Stimulated activated CD8-positive, alpha-beta memory T cell treated with anti-CD3 and anti-CD28 coated beads, Interleukin-12 subunit alpha, Interleukin-12 subunit beta, amount 100 ng/mL, for 24 hours (primary cell): ENCODE data around the gene NCMAP.

Source experiments
- DNase-seq: peaks from one replicate; pipeline ENCODE4 v3.0.0-alpha.2; 2020; ENCODE audit errors: extremely low read depth

NCMAP gene

DNA sequence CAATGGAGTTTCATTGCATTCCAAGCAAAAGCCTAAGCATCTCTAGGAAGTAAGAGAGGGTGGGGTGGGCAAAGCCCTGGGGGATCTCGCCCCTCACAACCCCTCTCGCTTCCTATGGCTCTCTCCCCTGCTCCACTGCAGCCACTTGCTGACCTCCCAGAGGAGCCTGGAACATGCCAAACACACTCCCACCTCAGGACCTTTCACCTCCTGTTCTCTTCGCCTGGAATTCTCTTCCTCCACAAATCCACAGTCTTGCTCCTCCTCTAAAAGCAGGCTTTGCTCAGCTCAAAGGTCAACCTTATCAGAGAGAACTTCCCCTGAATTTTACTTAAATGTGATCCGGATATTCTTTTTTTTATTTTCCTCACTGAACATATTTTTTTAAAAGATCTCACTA, 66.3 kb downstream of the NCMAP start:
- no peak for DNase-seq

- no peak for DNase-seq
These were observed 76.9 kb downstream of the NCMAP start for GRCh38 chr1:24632832-24633175.

- DNase-seq, result no peak
These were observed 79.4 kb downstream of the NCMAP start for GRCh38 chr1:24635195-24635843.

- no peak for DNase-seq
These were observed 80.9 kb downstream of the NCMAP start for GRCh38 chr1:24636661-24637357.

- DNase-seq, result no peak
These were observed 83.2 kb downstream of the NCMAP start for GRCh38 chr1:24639094-24639493.

DNA sequence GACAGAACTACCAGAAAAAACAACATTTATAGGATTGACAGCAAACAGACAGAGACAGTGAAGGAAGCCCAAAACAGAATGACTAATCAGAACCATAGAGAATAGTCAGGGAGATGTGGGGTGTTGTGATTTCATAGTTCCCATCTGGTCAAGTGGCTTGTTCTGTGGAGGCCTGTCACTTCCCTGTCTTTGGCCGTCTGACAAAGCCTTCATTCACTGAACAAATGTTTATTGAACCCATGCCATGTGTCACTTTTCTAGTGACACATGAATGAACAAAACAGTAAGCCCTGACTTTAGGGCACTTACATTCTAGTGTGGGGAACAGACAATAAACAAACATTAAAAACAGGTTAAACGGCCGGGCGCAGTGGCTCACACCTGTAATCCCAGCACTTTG, 84.0 kb downstream of the NCMAP start:
- no peak for DNase-seq

DNA sequence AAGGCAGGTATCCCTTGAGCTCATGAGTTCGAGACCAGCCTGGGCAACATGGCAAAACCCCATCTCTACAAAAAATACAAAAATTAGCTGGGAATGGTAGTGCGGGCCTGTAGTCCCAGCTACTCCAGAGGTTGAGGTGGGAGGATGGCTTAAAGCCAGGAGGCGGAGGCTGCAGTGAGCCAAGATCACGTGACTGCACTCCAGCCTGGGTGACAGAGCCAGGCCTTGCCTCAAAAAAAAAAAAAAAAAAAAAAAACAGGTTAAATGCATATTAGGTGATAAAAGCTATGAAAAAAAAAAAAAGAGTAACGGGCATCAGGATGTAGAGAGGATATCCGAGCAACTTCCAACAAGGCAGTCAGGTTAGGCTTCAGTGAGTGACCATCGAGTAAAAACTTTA, 84.4 kb downstream of the NCMAP start:
- DNase-seq, result no peak

DNA sequence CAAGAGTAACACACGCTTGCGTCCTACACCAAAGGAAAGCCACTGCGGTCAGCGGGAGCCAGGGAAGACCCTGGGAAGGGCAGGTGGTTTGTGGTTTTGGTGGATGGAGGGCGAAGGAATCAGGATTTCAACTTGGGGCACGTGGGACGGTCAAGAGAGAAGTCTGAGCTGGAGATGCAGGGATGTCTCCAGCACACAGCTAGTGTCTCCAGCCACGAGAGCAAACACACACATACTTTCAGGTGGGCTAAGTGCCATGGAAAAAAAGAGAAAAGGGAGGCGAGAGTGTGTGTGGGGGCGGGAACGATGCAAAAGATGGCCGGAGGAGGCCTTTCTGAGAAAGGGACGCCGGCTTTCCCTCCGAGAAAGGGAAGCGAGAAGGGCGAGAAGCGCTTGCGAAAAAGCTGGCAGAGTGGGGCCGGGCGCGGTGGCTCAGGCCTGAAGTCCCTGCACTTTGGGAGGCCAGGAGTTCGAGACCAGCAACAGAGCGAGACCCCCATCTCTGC, 85.8 kb downstream of the NCMAP start:
- no peak for DNase-seq

- peak; percentile 95 for DNase-seq
These were observed 86.8 kb downstream of the NCMAP start, which contains the start of gene SRRM1 for GRCh38 chr1:24642481-24643362. SRRM1 (plus strand) TSS chr1:24643302; CDS start chr1:24643327, 25 bp downstream.

DNA sequence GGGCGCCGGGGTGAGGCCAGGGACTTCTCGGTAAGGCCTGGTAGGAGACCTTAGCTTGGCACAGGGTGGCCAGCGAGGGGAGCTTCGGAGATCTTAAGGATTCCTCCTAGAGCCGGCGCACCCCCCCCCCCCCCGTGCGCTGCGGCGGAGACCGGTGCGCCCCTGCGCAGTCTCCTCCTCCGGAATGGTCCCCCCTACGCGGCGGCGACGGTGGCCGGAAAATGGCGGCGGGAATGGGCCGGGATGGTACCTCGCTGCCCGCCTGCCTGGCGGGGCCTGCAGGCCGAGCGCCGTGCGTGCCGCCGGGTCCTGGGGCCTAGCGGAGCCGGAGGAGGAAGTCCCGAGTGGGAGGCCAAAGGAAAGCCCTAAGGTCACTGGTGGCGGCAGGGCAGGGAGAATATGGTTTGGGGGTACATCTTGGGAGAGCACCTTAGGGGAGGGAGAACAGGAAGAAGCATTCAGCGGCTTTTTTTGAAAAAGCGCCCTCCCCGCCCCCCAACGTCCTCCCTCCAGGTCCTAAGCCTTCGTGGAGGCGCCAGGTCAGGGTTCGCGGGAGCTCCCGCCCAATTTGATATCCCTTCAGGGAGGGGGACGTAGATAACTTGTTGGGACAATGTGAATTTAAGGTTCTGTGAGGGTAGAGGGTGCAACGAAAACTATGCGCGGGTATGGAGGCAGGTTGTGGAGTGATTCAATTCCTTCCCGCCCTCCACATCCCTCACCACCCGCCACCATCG, 87.6 kb downstream of the NCMAP start:
- DNase-seq, result no peak

DNA sequence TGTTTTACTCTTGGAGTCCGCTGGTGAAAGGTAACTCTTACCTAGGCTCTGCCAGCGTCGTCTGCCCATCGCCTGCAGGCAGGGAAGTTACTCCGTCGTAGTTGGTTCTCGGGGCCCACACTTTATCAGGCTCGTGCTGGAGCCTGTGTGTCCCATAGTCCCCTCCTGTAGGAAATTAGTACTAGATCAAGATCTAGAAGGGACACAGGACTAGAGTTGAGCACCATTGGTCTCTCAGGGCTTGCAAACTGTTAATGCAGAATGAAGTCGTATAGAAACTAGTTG, 88.2 kb downstream of the NCMAP start:
- DNase-seq, result no peak

DNA sequence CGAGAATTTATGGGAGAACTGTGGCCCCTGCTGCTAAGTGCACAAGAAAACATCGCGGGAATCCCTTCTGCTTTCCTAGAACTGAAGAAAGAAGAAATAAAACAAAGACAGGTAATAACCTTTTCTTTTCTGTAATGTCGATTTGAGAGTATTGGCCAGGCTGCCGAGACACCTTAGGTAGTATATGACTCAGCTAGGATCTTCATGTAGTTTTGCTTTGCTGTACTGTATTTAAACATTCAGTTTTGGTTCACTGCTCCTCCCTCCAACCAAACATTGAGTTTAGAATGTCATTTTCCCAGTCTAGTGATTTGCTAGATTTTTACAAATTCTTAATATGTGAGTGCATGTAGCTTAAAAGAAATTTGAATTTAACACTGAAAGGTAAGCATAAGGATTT, 93.0 kb downstream of the NCMAP start:
- no peak for DNase-seq

DNA sequence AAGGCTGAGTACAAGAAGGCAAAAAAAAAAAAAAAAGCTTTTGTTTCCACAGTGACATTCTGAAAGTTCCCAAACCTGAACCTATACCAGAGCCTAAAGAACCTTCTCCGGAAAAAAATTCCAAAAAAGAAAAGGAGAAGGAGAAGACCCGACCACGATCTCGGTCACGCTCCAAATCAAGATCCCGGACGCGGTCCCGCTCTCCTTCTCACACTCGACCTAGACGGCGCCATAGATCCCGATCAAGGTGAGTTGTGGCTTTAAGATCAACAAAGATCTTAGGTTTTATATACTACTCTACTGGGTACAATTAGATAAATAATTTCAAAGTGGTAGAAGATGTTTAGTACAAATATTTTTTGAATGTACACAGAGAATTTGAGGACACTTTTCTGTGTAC, 96.5 kb downstream of the NCMAP start:
- DNase-seq, result no peak

DNA sequence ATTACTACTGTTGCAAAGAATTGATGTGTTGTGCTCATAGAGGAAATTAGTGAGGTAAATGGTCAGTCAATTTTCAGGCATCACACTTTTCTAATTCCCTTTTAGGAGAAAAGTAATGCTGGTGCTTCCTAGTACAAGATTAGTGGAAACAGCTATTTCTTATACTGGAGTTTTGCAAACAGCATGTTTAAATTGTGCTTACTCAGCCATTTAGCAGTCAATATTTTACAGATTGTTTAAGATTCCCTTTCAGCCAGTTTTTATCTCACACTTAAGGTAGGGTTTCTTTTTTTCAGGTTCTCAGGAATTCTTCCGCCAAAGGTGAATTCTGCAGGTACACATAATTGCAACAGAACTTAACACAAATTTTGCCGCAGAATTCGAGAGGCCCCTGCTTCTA, 98.1 kb downstream of the NCMAP start:
- no peak for DNase-seq

- no peak for DNase-seq
These were observed 100.2 kb downstream of the NCMAP start for GRCh38 chr1:24656046-24656445.

DNA sequence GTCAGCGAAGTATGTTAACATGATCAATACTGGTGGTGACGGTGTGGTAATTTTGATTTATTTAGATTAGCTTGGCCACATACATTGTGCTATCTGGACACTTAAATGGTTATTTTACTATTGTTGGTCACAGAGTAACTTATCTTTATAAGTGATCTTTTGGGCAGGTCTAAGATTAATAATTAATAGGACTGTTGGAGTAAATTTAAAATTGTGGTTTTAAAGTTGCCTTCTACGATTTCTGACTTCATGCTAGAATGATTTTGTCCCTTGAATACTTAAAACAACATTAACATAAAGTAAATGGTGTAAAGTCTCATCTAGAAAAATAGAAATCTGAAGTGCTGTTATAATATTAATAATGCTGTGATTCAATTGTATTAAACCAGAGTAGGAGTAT, 101.9 kb downstream of the NCMAP start:
- DNase-seq, result no peak
